ENCODE results near the gene ISM1. TPM values are rescaled to one million over a fixed set of nuclear protein-coding genes. Genes with fewer than 3 reads are reported as not detected.

Gene ISM1
- polyA plus RNA-seq, 1 donor from 2014 or later, result not detected

DNA sequence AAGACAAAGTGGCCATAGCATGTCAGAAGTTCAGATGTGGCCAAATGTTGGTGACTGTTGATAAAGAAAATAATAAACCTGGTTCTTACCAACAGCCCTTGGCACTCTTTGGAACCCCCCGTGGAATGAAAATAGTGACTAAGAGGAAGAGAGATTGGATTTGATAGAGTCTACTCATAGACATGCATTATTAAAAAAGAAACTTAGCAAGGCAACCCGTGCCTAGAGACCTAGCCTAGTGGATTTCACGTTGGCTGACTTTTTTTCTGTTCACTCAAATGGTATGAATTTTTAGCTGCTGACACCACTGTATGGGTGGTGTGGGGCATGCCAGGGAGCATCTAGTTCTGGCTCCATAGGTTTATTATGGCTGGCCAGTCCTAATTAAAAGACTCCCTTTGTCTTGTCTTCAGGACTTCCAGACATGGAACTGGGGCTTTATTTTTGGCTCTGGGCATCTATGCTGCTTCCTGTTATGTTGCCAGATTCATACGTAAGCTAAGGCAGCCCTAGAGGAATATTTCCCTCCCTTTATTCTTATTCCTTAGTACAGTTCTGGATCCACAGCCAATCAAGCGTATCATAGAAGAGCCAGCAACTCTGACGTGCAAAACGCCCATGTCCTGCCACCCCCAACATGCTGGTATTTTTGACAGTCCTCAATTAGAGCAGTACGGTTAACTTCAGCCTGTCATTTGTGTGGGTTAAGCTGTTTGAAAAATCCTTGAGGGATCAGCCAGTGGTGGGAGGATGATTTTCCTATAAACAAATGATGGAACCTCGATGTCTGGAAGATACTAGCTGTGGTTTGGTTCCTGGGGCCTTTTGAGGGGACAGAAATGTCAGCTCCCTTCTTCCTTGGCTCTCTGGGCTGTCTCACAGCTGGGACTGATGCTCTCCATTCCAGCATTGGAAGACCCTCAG lies 127.5 kb downstream of the ISM1 start:
- Histone ChIP-seq H3K27ac (ENCODE audit: low read length) (no peak overlapping the region), H3K9ac (ENCODE audit: low read length) (no peak overlapping the region), H3K27me3 (ENCODE audit: insufficient read depth, low read depth, low read length) (no peaks in the 10 kb centered on the region), H3K79me2 (replicated peaks; ENCODE audit: insufficient read depth, low read length) (no peaks in the 10 kb centered on the region), H3K4me2 (ENCODE audit: low read length) (no peak overlapping the region), H2AFZ (ENCODE audit: low read depth, low read length) (no peak overlapping the region), H4K20me1 (ENCODE audit: insufficient read depth) (no peaks in the 10 kb centered on the region), H3K9me2 (ENCODE audit: insufficient read depth, low read length) (no peaks in the 10 kb centered on the region), H3F3A (ENCODE audit: insufficient read depth, low read length, poor library complexity, severe bottlenecking) (no peaks in the 10 kb centered on the region), H3K36me3 (ENCODE audit: insufficient read depth, low read length) (no peaks in the 10 kb centered on the region), H3K9me3 (ENCODE audit: low read length) (no peaks in the 10 kb centered on the region), H3K4me3 (ENCODE audit: low read length) (no peak overlapping the region)
- TF ChIP-seq, protein P1, sequence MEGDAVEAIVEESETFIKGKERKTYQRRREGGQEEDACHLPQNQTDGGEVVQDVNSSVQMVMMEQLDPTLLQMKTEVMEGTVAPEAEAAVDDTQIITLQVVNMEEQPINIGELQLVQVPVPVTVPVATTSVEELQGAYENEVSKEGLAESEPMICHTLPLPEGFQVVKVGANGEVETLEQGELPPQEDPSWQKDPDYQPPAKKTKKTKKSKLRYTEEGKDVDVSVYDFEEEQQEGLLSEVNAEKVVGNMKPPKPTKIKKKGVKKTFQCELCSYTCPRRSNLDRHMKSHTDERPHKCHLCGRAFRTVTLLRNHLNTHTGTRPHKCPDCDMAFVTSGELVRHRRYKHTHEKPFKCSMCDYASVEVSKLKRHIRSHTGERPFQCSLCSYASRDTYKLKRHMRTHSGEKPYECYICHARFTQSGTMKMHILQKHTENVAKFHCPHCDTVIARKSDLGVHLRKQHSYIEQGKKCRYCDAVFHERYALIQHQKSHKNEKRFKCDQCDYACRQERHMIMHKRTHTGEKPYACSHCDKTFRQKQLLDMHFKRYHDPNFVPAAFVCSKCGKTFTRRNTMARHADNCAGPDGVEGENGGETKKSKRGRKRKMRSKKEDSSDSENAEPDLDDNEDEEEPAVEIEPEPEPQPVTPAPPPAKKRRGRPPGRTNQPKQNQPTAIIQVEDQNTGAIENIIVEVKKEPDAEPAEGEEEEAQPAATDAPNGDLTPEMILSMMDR (IDR thresholded peaks at IDR 0.05; ENCODE audit: poor library complexity, severe bottlenecking), result no peak
- TF ChIP-seq RAD21 (conservative IDR thresholded peaks at IDR 0.05), result no peak
- TF ChIP-seq, protein P2, sequence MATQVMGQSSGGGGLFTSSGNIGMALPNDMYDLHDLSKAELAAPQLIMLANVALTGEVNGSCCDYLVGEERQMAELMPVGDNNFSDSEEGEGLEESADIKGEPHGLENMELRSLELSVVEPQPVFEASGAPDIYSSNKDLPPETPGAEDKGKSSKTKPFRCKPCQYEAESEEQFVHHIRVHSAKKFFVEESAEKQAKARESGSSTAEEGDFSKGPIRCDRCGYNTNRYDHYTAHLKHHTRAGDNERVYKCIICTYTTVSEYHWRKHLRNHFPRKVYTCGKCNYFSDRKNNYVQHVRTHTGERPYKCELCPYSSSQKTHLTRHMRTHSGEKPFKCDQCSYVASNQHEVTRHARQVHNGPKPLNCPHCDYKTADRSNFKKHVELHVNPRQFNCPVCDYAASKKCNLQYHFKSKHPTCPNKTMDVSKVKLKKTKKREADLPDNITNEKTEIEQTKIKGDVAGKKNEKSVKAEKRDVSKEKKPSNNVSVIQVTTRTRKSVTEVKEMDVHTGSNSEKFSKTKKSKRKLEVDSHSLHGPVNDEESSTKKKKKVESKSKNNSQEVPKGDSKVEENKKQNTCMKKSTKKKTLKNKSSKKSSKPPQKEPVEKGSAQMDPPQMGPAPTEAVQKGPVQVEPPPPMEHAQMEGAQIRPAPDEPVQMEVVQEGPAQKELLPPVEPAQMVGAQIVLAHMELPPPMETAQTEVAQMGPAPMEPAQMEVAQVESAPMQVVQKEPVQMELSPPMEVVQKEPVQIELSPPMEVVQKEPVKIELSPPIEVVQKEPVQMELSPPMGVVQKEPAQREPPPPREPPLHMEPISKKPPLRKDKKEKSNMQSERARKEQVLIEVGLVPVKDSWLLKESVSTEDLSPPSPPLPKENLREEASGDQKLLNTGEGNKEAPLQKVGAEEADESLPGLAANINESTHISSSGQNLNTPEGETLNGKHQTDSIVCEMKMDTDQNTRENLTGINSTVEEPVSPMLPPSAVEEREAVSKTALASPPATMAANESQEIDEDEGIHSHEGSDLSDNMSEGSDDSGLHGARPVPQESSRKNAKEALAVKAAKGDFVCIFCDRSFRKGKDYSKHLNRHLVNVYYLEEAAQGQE (IDR thresholded peaks at IDR 0.05; ENCODE audit: borderline replicate concordance), result no peak
- no peak for TF ChIP-seq TAF1 (IDR thresholded peaks at IDR 0.05; ENCODE audit: low read depth)
- TF ChIP-seq POLR2AphosphoS5 (IDR thresholded peaks at IDR 0.05), result no peak
- no peak for TF ChIP-seq EZH2 (IDR thresholded peaks at IDR 0.05; ENCODE audit: borderline replicate concordance, insufficient read depth, low read length, poor library complexity, severe bottlenecking)
- no peak for TF ChIP-seq EP300 (conservative IDR thresholded peaks at IDR 0.05; ENCODE audit: poor library complexity, severe bottlenecking)
- TF ChIP-seq SMC3 (conservative IDR thresholded peaks at IDR 0.05; ENCODE audit: poor library complexity), result no peak
- TF ChIP-seq MXI1 (conservative IDR thresholded peaks at IDR 0.05; ENCODE audit: poor library complexity, severe bottlenecking), result no peak

DNA sequence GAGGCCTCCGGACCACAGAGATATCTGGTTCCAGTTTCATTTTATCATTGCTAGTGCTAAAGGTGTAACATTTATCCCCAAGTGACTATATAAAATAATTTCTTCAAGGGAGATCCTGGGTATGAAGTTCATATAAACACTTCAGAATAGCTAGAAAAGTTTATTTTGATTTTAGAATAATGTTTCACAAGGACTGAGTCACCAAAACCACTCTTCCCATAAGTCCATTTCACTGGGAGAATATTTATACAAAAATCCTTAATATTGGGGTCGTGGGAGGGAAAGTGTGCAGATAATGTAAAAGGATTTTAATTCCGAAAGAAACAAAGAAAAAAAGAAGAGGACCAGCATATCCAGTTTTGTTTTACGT lies 128.1 kb downstream of the ISM1 start:
- Histone ChIP-seq H3K9me3 (ENCODE audit: low read length) (no peaks in the 10 kb centered on the region), H3K36me3 (ENCODE audit: insufficient read depth, low read length) (no peaks in the 10 kb centered on the region), H4K20me1 (ENCODE audit: insufficient read depth) (no peaks in the 10 kb centered on the region), H3K9me2 (ENCODE audit: insufficient read depth, low read length) (no peaks in the 10 kb centered on the region), H3K4me2 (ENCODE audit: low read length) (no peak overlapping the region), H3F3A (ENCODE audit: insufficient read depth, low read length, poor library complexity, severe bottlenecking) (no peaks in the 10 kb centered on the region), H3K4me3 (ENCODE audit: low read length) (no peak overlapping the region), H3K27ac (ENCODE audit: low read length) (no peak overlapping the region), H3K79me2 (replicated peaks; ENCODE audit: insufficient read depth, low read length) (no peaks in the 10 kb centered on the region), H2AFZ (ENCODE audit: low read depth, low read length) (no peak overlapping the region), H3K9ac (ENCODE audit: low read length) (no peak overlapping the region), H3K27me3 (ENCODE audit: insufficient read depth, low read depth, low read length) (no peaks in the 10 kb centered on the region)
- TF ChIP-seq, protein P2 (IDR thresholded peaks at IDR 0.05; ENCODE audit: borderline replicate concordance), result no peak
- TF ChIP-seq EP300 (conservative IDR thresholded peaks at IDR 0.05; ENCODE audit: poor library complexity, severe bottlenecking) (no peak), TAF1 (IDR thresholded peaks at IDR 0.05; ENCODE audit: low read depth) (no peak), RAD21 (conservative IDR thresholded peaks at IDR 0.05) (no peak), MXI1 (conservative IDR thresholded peaks at IDR 0.05; ENCODE audit: poor library complexity, severe bottlenecking) (no peak), SMC3 (conservative IDR thresholded peaks at IDR 0.05; ENCODE audit: poor library complexity) (no peak), POLR2AphosphoS5 (IDR thresholded peaks at IDR 0.05) (no peak)
- TF ChIP-seq, protein P1 (IDR thresholded peaks at IDR 0.05; ENCODE audit: poor library complexity, severe bottlenecking), result no peak

All from neural cell (in vitro differentiated cells).